K562 (cell line): Measurements from ENCODE around the gene ALOX12B. TPM values are rescaled to one million over a fixed set of nuclear protein-coding genes. Genes with fewer than 3 reads are reported as not detected.

Experiments used
- ATF7 ChIP-seq: fragments of 450-650 bp; IDR thresholded peaks from 2 replicates; pipeline ENCODE4 v1.7.1; 2014; ENCODE audit warnings: mild to moderate bottlenecking, moderate library complexity
- BRD4 ChIP-seq: fragments of 200-600 bp; sonication (generic); IDR thresholded peaks from 2 replicates; pipeline ENCODE4 v1.6.1; 2017; ENCODE audit warnings: inconsistent platforms
- CBX8 ChIP-seq: fragments of 200-600 bp; sonication (generic); IDR thresholded peaks from 2 replicates; pipeline ENCODE4 v1.6.1; 2012; ENCODE audit warnings: borderline replicate concordance, mixed run types, low read depth, mild to moderate bottlenecking, moderate library complexity, mixed read lengths, low read length, control low read depth, inconsistent platforms; ENCODE audit not compliant: poor library complexity, severe bottlenecking; ENCODE audit errors: extremely low read depth
- CHCHD3 ChIP-seq: fragments of 250-450 bp; sonication (Bioruptor Pico); IDR thresholded peaks from 2 replicates; pipeline ENCODE4 v2.1.2; 2022; ENCODE audit warnings: mild to moderate bottlenecking
- COPS2 ChIP-seq: fragments of 450-650 bp; conservative IDR thresholded peaks from 2 replicates; pipeline ENCODE4 v1.6.1; 2016; ENCODE audit warnings: mild to moderate bottlenecking, moderate library complexity
- CSDE1 ChIP-seq, 2 experiments: fragments of 450-650 bp; IDR thresholded peaks; 2 replicates each; pipeline ENCODE4 v1.6.1; 2016; ENCODE audit warnings: mild to moderate bottlenecking in 1 of 2
- EGR1 ChIP-seq: fragments of 450-650 bp; conservative IDR thresholded peaks from 2 replicates; pipeline ENCODE4 v1.6.1; 2017; ENCODE audit warnings: mild to moderate bottlenecking
- ELK1 ChIP-seq: sonication (generic); formaldehyde crosslinking; IDR thresholded peaks from 2 replicates; pipeline ENCODE4 v1.8.1; 2022; ENCODE audit warnings: missing genetic modification reagents
- ETS2 ChIP-seq: IDR thresholded peaks from 2 replicates; pipeline ENCODE4 v1.6.1; 2016; ENCODE audit warnings: borderline replicate concordance, missing genetic modification characterization, mild to moderate bottlenecking, moderate library complexity, missing compliant biosample characterization; ENCODE audit not compliant: poor library complexity, severe bottlenecking
- ETV1 ChIP-seq: fragments of 450-650 bp; conservative IDR thresholded peaks from 2 replicates; pipeline ENCODE4 v1.6.1; 2016; ENCODE audit warnings: missing genetic modification characterization, control low read depth, low read depth, missing compliant biosample characterization
- FOS ChIP-seq: IDR thresholded peaks from 3 replicates; pipeline ENCODE4 v1.6.1; 2011; ENCODE audit not compliant: insufficient read length; ENCODE audit errors: extremely low read depth
- FOXK2 ChIP-seq, 2 experiments: fragments of 450-650 bp; IDR thresholded peaks in 1 of 2; conservative IDR thresholded peaks in 1 of 2; 2 replicates each; pipeline ENCODE4 v1.6.1; 2016; ENCODE audit warnings: low read depth in 2 of 2, mild to moderate bottlenecking in 1 of 2
- NFATC3 ChIP-seq: fragments of 450-650 bp; IDR thresholded peaks from 2 replicates; pipeline ENCODE4 v1.6.1; 2017; ENCODE audit warnings: mild to moderate bottlenecking
- NFE2 ChIP-seq: IDR thresholded peaks from 2 replicates; pipeline ENCODE4 v1.6.1; 2014; ENCODE audit warnings: antibody characterized with exemption, low read depth
- RBM15 ChIP-seq: fragments of 200-400 bp; formaldehyde crosslinking; IDR thresholded peaks from 2 replicates; pipeline ENCODE4 v1.6.1; 2018; ENCODE audit warnings: mild to moderate bottlenecking, low read length, moderate library complexity; ENCODE audit not compliant: insufficient read depth
- SMARCC2 ChIP-seq: fragments of 450-650 bp; IDR thresholded peaks from 2 replicates; pipeline ENCODE4 v1.6.1; 2017; ENCODE audit warnings: antibody characterized with exemption, moderate library complexity, mild to moderate bottlenecking, low read depth
- U2AF2 ChIP-seq: fragments of 200-400 bp; formaldehyde crosslinking; optimal IDR thresholded peaks from 2 replicates; pipeline ENCODE3; 2017; ENCODE audit warnings: low read depth, mild to moderate bottlenecking, low read length
- ZKSCAN3 ChIP-seq: fragments of 250-450 bp; sonication (Bioruptor Pico); IDR thresholded peaks from 2 replicates; pipeline ENCODE4 v1.4.0; 2020
- ZNF23 ChIP-seq: fragments of 250-450 bp; sonication (Bioruptor Pico); IDR thresholded peaks from 2 replicates; pipeline ENCODE4 v1.4.0; 2020; ENCODE audit warnings: mild to moderate bottlenecking
- ZNF766 ChIP-seq: fragments of 200-800 bp; sonication (Bioruptor generic); conservative IDR thresholded peaks from 2 replicates; pipeline ENCODE4 v1.6.1; 2016; ENCODE audit warnings: missing genetic modification characterization, missing compliant biosample characterization
- polyA plus RNA-seq, 8 experiments: library from polyadenylated mRNA; depleted of rRNA in 4 of 8; stranded (reverse) in 5 of 8; unstranded in 3 of 8; fragments of >200 nt; fragmentation: Nextera tagmentation in 2 of 8; fragmentation: Illumina TruSeq in 1 of 8; extraction: Ambion mirVana in 2 of 8; extraction: Trizol in 1 of 8; gene quantifications; 2 replicates each; pipeline versions ENCODE4 v1.2.1 to v1.2.3, GENCODE V29; 2011 to 2014; ENCODE audit warnings: inconsistent platforms in 1 of 8, missing spikeins in 1 of 8
- total RNA-seq, 7 experiments: library from RNA; depleted of rRNA in 6 of 7; stranded (reverse); fragments of >200 nt in 6 of 7; fragmentation: Illumina TruSeq in 2 of 7; extraction: Trizol in 2 of 7; gene quantifications; 2 replicates each; pipeline versions ENCODE4 v1.2.1 to v1.2.3, GENCODE V29; 2011 to 2021; ENCODE audit warnings: low replicate concordance in 1 of 7
- TF ChIP-seq, protein P1 (sequence below), 2 experiments: fragments of 450-650 bp; conservative IDR thresholded peaks; 2 replicates each; pipeline ENCODE4 v1.6.1; 2017; ENCODE audit warnings: mild to moderate bottlenecking in 2 of 2, moderate library complexity in 2 of 2
- TF ChIP-seq, protein P2 (sequence below): sonication (generic); formaldehyde crosslinking; IDR thresholded peaks from 2 replicates; pipeline ENCODE4 v1.8.0; 2022; ENCODE audit warnings: mild to moderate bottlenecking, low read depth, missing genetic modification reagents
- TF ChIP-seq, protein P3 (sequence below): fragments of 450-650 bp; IDR thresholded peaks from 2 replicates; pipeline ENCODE4 v1.7.0; 2016; ENCODE audit warnings: borderline replicate concordance

ALOX12B gene
- total and polyA plus RNA-seq, 9 of the 15 experiments (the other 6 are each of a cell fraction or from before 2014, with no cell fraction given) = not detected

- no peak for TF ChIP-seq FOXK2 (conservative IDR thresholded peaks at IDR 0.05 in 1 of 2, IDR thresholded peaks at IDR 0.05 in 1 of 2; ENCODE audit: low read depth in 2 of 2)
- TF ChIP-seq ZNF766 (CRISPR knock-in tag) = no peak
- no peak for TF ChIP-seq SMARCC2
- TF ChIP-seq NFATC3 = 0 out of 2 replicates have a peak, but pooled peaks have one; percentile 21
- TF ChIP-seq BRD4 = no peak
- no peak for TF ChIP-seq CHCHD3 (CRISPR knock-in tag)
- TF ChIP-seq, protein P1, sequence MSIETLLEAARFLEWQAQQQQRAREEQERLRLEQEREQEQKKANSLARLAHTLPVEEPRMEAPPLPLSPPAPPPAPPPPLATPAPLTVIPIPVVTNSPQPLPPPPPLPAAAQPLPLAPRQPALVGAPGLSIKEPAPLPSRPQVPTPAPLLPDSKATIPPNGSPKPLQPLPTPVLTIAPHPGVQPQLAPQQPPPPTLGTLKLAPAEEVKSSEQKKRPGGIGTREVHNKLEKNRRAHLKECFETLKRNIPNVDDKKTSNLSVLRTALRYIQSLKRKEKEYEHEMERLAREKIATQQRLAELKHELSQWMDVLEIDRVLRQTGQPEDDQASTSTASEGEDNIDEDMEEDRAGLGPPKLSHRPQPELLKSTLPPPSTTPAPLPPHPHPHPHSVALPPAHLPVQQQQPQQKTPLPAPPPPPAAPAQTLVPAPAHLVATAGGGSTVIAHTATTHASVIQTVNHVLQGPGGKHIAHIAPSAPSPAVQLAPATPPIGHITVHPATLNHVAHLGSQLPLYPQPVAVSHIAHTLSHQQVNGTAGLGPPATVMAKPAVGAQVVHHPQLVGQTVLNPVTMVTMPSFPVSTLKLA (conservative IDR thresholded peaks at IDR 0.05) = peak; percentile 61 to 68
- no peak for TF ChIP-seq ATF7
- TF ChIP-seq U2AF2 = no peak
- no peak for TF ChIP-seq CBX8
- TF ChIP-seq ETS2 = no peak
- TF ChIP-seq CSDE1 (IDR thresholded peaks at IDR 0.05) = no peak
- no peak for TF ChIP-seq RBM15
- TF ChIP-seq, protein P2, sequence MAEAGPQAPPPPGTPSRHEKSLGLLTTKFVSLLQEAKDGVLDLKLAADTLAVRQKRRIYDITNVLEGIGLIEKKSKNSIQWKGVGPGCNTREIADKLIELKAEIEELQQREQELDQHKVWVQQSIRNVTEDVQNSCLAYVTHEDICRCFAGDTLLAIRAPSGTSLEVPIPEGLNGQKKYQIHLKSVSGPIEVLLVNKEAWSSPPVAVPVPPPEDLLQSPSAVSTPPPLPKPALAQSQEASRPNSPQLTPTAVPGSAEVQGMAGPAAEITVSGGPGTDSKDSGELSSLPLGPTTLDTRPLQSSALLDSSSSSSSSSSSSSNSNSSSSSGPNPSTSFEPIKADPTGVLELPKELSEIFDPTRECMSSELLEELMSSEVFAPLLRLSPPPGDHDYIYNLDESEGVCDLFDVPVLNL (CRISPR knock-in tag) = no peak
- TF ChIP-seq FOS = no peak
- no peak for TF ChIP-seq ZKSCAN3 (CRISPR knock-in tag)
- TF ChIP-seq, protein P3, sequence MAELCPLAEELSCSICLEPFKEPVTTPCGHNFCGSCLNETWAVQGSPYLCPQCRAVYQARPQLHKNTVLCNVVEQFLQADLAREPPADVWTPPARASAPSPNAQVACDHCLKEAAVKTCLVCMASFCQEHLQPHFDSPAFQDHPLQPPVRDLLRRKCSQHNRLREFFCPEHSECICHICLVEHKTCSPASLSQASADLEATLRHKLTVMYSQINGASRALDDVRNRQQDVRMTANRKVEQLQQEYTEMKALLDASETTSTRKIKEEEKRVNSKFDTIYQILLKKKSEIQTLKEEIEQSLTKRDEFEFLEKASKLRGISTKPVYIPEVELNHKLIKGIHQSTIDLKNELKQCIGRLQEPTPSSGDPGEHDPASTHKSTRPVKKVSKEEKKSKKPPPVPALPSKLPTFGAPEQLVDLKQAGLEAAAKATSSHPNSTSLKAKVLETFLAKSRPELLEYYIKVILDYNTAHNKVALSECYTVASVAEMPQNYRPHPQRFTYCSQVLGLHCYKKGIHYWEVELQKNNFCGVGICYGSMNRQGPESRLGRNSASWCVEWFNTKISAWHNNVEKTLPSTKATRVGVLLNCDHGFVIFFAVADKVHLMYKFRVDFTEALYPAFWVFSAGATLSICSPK = no peak
- TF ChIP-seq COPS2 = no peak
- TF ChIP-seq ZNF23 (CRISPR knock-in tag) = no peak
- TF ChIP-seq ELK1 (CRISPR knock-in tag) = no peak
- TF ChIP-seq NFE2 = no peak
- peak; percentile 79 for TF ChIP-seq ETV1
- no peak for TF ChIP-seq EGR1
Measured at GRCh38 chr17:8120520-8121406, 33.2 kb upstream of the ALOX12B start (continued).
